IPS-18c (cell line): ENCODE results near the gene REXO4.

Source experiments
- H3K4me3 ChIP-seq: 2 replicates; pipeline ENCODE4 v1.7.0; 2013; ENCODE audit warnings: low read depth, mild to moderate bottlenecking, low read length, moderate library complexity; ENCODE audit not compliant: insufficient read depth
- H3K9me3 ChIP-seq: one replicate; pipeline ENCODE4 v1.6.1; 2013; ENCODE audit warnings: mild to moderate bottlenecking, low read length, moderate library complexity; ENCODE audit not compliant: control insufficient read depth, insufficient read depth

REXO4 gene

DNA sequence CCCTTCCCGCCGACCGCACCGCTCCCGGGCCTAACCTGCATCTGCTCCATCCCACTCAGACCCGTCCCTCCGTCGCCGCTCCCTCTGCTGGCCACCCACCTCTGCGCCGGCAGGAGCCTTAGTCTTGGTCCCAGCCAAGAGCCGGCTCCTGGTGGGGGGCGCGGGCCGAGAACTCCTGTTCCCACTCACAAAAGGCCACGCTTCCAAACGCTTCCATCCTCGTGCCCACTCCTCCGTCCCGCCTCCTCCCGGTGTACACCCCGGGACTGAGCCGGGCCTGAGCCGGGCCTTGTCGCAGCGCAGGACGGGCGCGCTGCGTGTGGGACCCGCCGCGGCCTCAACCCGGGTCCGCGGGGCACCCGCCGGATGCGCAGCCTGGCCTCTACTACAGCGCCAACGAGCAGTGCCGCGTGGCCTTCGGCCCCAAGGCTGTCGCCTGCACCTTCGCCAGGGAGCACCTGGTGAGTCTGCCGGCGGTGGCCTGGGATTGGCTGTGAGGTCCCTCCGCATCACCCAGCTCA lies 11.9 kb upstream of the REXO4 start:
- Histone ChIP-seq H3K9me3 (peaks cover 5% of the 10 kb centered on the region), H3K4me3 (peak overlapping the region; percentile 38)

DNA sequence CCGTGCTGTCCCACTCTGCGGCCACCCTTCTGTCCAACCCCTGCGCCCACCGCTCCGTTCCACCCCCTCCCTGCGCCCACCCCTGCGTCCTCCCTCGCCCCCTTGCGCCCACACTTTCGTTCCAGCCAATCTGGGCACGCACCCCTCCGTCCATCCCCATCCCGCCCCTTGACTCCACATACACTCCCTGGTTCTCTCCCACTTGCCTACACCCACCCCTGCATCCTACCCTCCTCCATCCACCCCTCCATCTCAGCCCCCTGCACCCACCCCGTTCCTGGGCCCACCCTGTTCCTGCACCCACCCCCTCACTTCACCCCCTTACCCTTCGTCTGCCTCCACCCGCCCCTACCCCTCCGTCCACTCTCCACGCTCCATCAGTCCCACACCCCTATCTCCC lies 11.4 kb upstream of the REXO4 start:
- H3K9me3 ChIP-seq = peaks cover 5% of the 10 kb centered on the region
- peak overlapping the region; percentile 38; the same call in 1 of the 2 replicates for H3K4me3 ChIP-seq

GRCh38 chr9:133428617-133429101 lies 10.8 kb upstream of the REXO4 start:
- Histone ChIP-seq H3K4me3 (peak overlapping the region; percentile 49), H3K9me3 (peaks cover 5% of the 10 kb centered on the region)

DNA sequence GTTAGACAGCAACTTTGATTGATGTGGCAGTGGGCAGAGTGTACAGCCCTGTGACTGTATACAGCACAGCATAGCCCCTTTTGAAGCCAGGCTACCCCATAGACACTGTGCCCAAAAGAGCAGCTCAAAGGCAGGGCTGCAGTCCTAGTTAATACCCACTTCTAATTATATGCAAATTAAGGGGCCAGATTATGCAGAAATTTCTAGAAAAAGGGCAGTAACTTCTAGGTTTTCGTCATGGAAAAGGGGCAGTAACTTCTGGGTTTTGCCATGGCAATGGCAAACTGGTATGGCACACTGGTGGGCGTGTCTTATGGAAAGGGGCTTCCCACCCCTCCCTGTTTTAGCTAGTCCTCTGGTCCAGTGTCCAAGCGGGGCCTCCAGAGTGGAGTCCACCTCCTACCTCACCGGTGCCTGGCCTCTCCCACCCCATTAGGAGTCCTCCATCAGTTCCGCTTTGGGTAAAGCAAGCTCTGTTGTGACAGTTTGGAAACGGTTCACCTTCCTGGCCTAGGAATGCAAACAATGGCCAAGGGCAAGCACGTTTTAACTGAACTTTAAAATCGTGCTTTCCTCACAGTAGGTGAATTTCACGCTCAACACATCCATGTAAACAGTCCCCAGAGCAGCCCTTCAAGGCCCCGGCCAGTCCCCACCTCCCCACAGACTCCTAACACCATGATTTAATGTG lies 10.0 kb upstream of the REXO4 start:
- peak overlapping the region; percentile 36; the same call in 1 of the 2 replicates for H3K4me3 ChIP-seq

GRCh38 chr9:133426011-133426410 lies 8.2 kb upstream of the REXO4 start:
- Histone ChIP-seq H3K9me3 (peaks cover 5% of the 10 kb centered on the region), H3K4me3 (no peak overlapping the region)

More for the DNA sequence above, 10.0 kb upstream of the REXO4 start:
- H3K9me3 ChIP-seq = peaks cover 5% of the 10 kb centered on the region

DNA sequence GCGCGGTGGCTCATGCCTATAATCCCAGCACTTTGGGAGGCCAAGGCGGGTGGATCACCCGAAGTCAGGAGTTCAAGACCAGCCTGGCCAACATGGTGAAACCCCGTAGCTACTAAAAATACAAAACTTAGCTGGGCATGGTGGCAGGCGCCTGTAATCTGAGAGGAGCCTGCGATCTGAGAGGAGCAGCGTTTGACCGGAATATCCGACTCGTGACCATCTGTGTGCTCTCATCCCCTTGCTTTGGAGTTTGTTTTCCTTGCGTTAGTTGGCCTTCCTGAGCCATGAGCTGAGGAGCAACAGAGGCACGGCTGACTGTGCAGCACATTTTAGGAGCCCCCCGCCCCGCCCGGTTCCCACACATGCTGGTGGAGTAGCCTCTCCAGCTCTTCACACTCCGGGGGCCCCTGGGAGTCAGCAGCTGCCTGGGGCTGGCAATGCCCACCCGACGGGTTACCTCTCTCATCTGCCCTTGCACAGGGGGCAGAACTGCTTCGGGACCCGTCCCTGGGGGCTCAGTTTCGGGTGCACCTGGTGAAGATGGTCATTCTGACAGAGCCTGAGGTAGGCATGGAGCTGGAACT lies 7.3 kb upstream of the REXO4 start:
- Histone ChIP-seq H3K4me3 (no peak overlapping the region), H3K9me3 (peaks cover 5% of the 10 kb centered on the region)

- peaks cover 5% of the 10 kb centered on the region for H3K9me3 ChIP-seq
- H3K4me3 ChIP-seq = no peak overlapping the region
Measured at GRCh38 chr9:133424187-133424586, 6.4 kb upstream of the REXO4 start.

DNA sequence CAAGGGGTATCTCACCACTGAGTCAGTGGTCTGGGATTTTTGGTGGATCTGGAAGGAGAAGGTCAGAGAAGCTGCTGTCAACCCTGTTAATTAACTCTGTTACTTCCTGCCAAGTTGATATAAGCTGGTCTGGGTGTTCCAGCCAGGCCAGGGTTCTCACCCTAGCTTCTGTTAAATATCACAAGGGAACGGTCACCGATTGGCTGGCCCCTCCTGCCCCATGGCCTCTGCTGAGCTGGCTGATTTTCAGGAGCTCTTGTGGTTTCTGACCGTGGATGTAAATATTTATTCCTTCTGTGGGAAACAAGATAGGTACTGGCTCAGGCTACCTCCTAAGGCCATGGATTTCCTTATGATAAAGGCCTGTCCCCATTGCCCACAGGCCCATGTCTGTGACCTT lies 5.4 kb upstream of the REXO4 start:
- H3K9me3 ChIP-seq = peaks cover 5% of the 10 kb centered on the region

DNA sequence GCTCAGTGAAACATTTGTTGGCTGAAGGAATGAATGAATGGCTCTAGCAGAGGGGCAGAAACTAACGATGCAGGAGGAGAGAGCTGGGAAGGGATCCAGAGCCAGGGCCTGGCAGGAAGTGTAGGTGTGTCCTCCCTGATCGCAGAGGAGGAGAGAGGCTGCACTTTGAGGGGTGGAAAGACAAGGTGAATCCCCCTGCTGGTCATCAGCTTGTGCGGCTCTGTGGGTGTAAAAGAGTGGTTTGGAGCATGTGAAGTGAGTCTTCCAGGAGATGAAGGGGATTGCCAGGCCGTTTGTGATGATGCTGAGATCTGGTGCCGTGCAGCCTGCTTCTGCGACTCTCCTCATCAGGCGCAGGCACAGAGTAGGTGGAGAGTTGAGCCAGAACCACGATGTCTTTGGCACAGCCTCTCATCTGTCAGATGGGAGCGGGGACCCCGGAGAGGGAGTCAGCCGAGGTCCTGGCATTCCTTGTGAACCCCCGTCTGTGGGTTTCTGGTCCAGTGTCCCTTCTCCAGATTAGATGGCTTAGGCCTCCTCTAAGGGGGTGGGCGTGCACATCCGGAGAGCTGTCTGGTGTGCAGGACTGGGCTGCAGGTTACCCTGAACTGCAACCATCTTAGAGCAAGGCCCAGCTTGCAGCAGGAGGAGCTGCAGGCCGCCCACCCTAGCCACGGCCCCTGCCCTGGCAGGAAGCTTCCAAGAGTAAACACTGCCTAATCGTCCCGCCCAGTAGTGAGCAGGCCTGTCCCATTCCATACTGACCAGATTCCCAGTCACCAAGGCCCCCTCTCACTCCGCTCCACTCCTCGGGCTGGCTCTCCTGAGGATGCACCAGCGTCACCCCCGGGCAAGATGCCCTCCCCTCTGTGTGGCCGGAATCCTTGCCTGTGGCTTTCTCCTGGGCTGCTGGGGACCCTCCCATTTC lies 4.1 kb upstream of the REXO4 start, which contains the start of gene ADAMTS13:
ADAMTS13 (plus strand) TSS at position 753 of the 928 bp plus-strand sequence; CDS start at position 830, 77 bp downstream.
- Histone ChIP-seq H3K4me3 (no peak within 1 kb of the TSS), H3K9me3 (no peaks in the 10 kb centered on the region)

More for the DNA sequence above, 5.4 kb upstream of the REXO4 start:
- no peak overlapping the region for H3K4me3 ChIP-seq

GRCh38 chr9:133420392-133420827 lies 2.6 kb upstream of the REXO4 start:
- Histone ChIP-seq H3K9me3 (no peaks in the 10 kb centered on the region), H3K4me3 (no peak overlapping the region)

DNA sequence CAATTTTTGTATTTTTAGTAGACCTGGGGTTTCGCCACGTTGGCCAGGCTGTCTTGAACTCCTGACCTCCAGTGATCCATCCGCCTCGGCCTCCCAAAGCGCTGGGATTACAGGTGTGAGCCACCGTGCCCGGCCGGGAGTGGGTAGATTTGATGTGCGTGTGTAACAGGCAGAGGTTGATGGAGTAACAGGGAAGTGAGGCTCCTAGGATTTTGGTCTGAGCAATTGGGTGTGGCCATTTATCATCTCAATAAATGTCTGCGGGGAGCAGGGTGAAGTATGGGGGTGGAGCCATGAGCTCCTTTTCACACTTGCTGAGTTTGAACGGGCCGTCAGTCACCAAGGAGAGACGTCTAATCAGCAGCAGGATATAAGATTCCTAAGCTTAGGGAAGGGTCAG lies 1.2 kb upstream of the REXO4 start:
- Histone ChIP-seq H3K9me3 (no peaks in the 10 kb centered on the region), H3K4me3 (peak overlapping the region; percentile 78; the same call in 1 of the 2 replicates)

- H3K9me3 ChIP-seq = no peaks in the 10 kb centered on the region
- H3K4me3 ChIP-seq = no peak overlapping the region
Measured at GRCh38 chr9:133415170-133415569, 2.6 kb downstream of the REXO4 start.

DNA sequence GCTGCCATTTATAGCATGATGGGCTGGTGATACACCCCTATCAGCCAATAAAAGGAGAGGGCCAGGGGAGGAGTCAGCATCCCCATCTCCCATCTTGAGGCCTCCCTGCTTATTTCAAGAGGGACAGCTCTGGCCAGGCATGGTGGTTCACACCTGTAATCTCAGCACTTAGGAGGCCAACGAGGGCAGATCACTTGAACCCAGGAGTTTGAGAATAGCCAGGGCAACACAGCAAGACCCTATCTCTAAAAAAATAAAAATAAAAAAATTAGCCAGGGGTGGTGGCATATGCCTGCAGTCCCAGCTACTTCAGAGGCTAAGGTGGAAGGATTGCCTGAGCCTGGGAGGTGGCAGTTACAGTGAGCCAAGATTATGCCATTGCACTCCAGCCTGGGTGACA lies 9.8 kb downstream of the REXO4 start:
- Histone ChIP-seq H3K4me3 (no peak overlapping the region), H3K9me3 (no peaks in the 10 kb centered on the region)

DNA sequence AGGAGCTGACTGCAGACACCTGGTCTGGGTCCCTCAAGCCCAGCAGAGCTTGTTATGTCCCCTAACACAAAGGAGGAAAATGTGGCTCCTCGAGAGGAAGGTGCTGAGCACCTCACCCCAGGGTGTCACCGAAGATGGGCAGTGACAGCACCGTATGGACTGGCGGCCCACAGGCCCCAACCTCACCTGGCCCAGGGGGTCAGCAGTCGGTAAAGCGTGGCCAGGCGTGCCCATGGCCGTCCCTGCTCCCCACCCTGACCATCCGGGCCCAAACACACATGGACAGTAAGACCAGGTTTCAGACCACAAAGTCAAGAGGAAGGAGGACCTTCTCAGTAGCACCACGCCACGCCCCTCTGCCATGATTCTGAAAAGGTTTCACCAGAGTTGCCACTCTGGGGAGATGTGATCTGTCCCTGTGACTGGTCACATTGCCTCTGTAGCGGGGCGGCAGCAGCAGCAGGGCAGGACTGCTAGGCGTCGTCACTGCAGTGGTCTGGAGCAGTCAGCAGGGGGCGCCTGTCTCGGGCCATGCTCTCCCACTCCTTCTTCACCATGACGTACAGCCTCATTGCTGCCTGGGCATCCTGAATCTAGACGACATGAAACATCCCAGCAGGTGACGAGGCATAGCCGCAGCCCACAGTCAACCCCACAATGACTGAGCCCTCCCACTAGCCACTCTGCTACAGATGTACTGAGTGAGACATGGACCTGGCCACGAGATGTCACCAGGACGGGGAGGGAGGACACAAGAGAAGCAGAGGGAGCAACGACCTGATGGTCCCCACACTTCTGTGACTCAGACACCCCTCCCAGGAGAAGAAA lies 11.1 kb downstream of the REXO4 start:
- H3K4me3 ChIP-seq = no peak overlapping the region; the same call in 1 of the 2 replicates
- no peaks in the 10 kb centered on the region for H3K9me3 ChIP-seq

- Histone ChIP-seq H3K4me3 (no peak overlapping the region), H3K9me3 (no peaks in the 10 kb centered on the region)
Measured at GRCh38 chr9:133405508-133406438, 12.0 kb downstream of the REXO4 start.
